GM10248 (cell line): ENCODE data around the gene DEPP1.

Experiments used
- CTCF ChIA-PET: fragments of 300-600 bp; sonication (Branson Sonifier 250); formaldehyde crosslinking; extraction: SDS; loops from one replicate; lab custom pipeline; 2021; ENCODE audit warnings: antibody characterized with exemption; lab: Yijun Ruan, JAX
- POLR2A ChIA-PET: fragments of 350-650 bp; sonication (Branson Sonifier 250); formaldehyde crosslinking; extraction: SDS; loops from one replicate; lab custom pipeline; 2020; ENCODE audit warnings: antibody characterized with exemption; lab: Yijun Ruan, JAX
- DNase-seq: peaks from one replicate; pipeline ENCODE4 v3.0.0; 2012; ENCODE audit errors: extremely low spot score
- CTCF ChIP-seq: IDR thresholded peaks from 2 replicates; pipeline ENCODE4 v1.5.1; 2012; ENCODE audit warnings: mild to moderate bottlenecking, low read depth; ENCODE audit errors: extremely low read depth, missing control alignments, control extremely low read depth

The DEPP1 gene

GRCh38 chr10:44956717-44957706 lies 21.6 kb downstream of the DEPP1 start:
- ChIA-PET CTCF (interaction anchor here (1.2 to 14.7 kb wide), 3 partner anchors 7 to 28 kb away, joined by 3 to 151 read pairs (median 117); partner anchors contain the start of gene RASSF4), POLR2A (no interaction called here)
- DNase-seq: no peak
- TF ChIP-seq CTCF: no peak

- ChIA-PET CTCF (interaction anchor here (14.0 to 15.9 kb wide), 3 partner anchors 8 to 23 kb away, joined by 117 to 211 read pairs (median 151); partner anchors contain the start of gene RASSF4), POLR2A (no interaction called here)
- no peak for DNase-seq
- no peak for TF ChIP-seq CTCF
Observed at GRCh38 chr10:44956226-44956625, 22.4 kb downstream of the DEPP1 start.

GRCh38 chr10:44955413-44956070 lies 23.1 kb downstream of the DEPP1 start:
- CTCF ChIA-PET: interaction anchor here (14.7 to 15.9 kb wide), 2 partner anchors 9 to 22 kb away, joined by 151 to 211 read pairs; partner anchors contain the start of gene RASSF4
- TF ChIP-seq CTCF: no peak
- DNase-seq: no peak
- POLR2A ChIA-PET: no interaction called here

- ChIA-PET CTCF (interaction anchor here (14.7 to 15.9 kb wide), 2 partner anchors 9 to 21 kb away, joined by 151 to 211 read pairs; partner anchors contain the start of gene RASSF4), POLR2A (no interaction called here)
- TF ChIP-seq CTCF: no peak
- no peak for DNase-seq
Observed at GRCh38 chr10:44954962-44955361, 23.6 kb downstream of the DEPP1 start.

GRCh38 chr10:44954042-44954441 lies 24.6 kb downstream of the DEPP1 start:
- no peak for TF ChIP-seq CTCF
- POLR2A ChIA-PET: no interaction called here
- DNase-seq: no peak
- CTCF ChIA-PET: interaction anchor here (1.7 to 15.9 kb wide), 3 partner anchors 10 to 25 kb away, joined by 4 to 211 read pairs (median 151); partner anchors contain the start of genes DEPP1 and RASSF4

- POLR2A ChIA-PET: no interaction called here
- no peak for TF ChIP-seq CTCF
- DNase-seq: no peak
- CTCF ChIA-PET: interaction anchor here (1.0 to 15.9 kb wide), 6 partner anchors 9 to 28 kb away, joined by 3 to 211 read pairs (median 4); partner anchors contain the start of genes DEPP1 and RASSF4
Observed at GRCh38 chr10:44952779-44953231, 25.8 kb downstream of the DEPP1 start.
